KG1 (cell line): Measurements from ENCODE around the gene AUTS2.

ENCODE experiments used
- DNase-seq: peaks from one replicate; lab custom pipeline; 2025; lab: John Stamatoyannopoulos, UW

The AUTS2 gene

DNA sequence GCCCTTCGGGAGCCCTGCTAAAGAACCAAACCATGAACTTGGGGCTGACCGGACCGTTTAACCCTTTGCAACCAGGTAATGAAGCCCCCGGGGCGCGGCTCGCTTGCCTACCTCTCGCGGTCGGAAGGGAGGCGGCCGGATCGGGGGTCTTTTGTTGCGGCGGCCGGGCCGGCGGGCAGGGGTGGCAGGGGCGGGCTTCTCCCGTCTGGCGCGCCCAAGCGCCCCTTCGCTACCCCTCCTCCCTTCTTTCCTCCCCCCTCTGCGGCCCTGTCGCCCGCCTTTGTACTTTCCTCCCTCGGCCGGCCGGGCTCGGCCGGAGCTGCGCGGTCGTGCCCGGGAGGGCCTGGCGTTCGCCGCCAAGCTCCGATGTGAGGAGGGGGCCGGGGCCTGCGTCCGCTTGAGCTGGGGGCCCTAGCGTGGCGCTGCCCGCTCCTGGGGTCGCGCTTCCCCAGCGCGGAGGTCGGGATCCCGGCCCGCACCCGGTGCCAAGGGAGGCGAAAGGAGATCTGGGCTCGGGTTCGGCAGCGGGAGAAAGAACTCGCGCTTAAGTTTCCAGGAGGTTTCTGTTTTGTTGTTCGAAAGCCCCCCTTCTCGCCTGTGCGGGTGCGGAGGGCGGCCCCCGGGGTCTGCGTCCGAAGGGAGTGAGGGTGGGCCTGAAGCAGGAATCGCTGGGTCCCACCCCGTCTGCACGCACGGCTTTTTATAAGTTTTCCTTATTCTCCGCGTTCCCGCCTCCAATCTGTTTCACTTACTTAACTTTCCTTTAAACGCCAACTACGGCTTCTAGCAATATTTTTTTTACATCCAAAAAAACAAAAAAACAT is 1096.9 kb downstream of the AUTS2 start:
- no peak for DNase-seq

DNA sequence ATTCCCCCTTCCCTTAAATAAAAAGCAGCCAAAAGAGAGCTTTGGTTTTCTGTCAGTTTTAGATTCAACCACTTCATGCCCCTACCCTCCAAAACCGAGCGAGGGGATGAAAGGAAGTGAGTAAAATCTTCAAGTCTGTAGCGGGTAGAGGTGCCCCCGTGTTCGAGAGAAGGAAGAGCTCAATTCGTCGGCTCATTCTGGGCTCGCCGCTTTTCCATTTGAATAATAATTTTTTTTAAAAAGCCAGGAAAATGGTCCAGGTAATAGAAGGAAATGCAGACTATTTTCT is 1097.5 kb downstream of the AUTS2 start:
- no peak for DNase-seq

DNA sequence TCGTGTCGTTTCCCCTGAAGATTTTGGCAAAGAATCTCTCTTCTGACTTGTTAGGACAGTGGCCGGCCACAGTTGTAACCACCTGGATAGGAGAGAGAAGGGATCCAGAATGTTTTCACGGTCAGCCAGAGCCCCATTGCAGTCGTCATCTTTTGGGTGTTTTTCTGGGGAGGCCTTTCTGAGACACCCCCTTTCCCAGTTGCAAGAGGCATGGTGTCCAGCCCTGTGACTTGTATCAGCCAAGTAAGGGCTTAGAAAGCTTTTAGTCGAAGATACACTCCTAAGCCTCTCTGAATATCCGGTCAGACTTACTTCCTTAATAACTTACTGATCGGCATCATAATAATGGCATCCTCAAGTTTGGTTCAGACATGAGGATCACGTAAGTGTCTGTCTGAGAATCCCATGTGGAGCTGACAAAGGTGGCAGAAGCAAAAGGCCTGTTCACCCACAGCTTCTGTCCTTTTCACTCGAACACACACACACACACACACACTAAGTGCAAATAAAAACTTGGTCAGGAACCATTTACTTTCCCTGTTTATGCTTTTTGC is 1098.0 kb downstream of the AUTS2 start:
- DNase-seq, result no peak

DNA sequence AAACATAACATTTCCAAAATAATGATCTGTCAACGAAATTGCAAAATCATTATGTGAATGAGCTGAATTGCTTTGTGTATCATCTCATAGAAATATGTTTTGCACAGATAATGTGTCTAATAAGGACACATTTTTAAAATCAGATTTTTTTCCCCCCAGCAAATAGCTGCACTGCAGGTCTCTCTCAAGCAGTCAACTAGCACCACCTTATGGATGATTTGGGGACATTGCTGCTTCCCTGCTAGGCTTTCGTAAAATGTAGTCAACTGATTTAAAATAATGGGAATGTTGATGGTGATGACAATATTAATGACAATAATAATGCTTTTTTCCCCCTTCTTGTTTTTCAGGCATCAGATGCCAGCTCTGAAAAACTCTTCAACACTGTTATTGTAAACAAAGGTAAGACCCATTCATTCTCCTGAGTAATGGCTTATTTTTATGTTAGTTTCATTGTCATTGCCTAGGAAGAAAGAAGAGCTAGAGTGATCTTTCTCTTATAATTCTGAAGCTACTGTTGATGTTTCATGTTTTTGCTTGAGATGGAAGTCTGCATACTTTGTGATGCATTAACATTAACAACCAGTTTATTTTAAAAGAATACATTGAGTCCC is 1100.1 kb downstream of the AUTS2 start:
- DNase-seq, result no peak

DNA sequence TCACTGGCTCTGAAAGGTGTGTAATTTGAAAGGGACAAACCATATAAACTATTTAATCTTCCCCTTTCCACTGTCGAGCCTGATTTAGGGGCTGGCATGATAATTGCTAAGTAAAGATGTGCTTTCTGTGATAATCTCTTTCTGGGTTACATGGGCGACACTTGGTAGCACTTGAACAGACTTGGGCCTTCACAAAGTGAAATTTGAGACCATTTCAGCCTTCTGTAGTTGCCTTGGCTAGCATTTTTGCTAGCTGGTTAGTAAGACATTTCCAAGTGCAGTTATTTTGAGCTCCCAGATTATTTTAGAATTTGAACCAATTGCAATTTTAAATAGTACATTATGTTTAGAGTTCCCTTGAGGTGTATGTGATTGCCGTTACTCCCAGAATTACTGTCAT is 1101.0 kb downstream of the AUTS2 start:
- DNase-seq, result no peak

DNA sequence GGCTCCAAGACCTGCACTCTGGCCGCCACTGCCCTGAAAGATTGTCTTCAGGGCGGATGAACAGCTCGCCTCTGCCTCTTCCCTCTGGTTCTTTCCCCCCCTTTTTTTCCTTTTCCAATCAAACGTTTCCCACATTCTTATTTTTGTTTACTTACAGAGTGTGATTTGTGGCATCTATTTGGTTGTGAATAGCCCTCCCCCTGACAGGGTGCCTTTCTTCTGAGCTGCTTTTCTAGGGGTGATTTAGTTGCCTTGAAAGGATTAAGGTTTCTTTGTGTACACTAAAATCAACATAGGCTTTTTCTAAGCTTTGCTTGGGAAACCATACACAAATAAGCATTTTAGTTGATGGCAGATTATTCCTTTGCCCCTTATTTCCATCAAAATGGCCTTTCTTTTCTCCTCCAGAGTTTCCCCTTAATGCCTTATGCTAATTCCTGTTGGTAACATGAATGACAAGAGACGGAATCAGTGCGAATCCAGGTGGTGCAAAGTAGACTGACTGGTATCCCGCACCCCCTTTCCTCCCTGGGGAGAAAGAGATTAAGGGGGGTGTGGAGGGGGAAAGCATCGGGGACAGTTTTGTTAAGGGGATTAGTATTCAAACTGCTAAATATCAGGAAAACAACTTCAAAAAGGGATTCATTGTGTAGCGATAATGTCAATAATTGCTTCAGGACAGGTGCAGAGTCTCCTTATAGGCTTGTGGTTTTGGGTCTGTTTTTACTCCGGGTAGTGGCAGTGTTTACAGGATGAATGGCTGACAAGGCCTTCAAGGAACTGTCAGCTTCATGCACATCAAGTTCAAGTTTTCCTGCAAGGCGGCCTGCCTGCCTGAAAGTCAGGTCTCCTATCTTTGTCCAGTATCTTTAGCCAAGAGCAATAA is 1102.0 kb downstream of the AUTS2 start:
- no peak for DNase-seq

DNA sequence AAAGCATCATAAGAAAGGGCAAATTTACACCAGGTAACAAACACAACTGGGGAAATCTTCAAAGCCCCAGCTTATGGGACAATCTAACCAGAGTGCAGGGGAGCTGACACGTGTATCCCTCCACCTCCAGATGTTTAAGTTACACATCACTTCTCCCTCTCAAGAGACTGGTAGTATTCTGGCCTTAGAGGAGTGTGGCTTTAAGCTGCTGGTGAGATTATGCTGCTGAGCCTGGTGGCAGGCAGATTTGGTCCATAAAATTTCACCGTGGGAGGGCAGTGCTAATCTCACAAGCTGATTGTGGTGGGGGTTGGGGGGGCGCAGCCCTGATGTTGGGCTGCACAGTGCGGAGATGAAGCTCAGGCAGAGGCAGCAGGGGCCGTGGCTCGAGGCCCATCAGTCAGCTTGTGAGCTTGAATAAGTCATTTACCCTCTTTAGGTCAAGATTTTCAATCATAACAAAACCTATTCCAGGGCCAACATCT is 1102.7 kb downstream of the AUTS2 start:
- DNase-seq, result no peak

DNA sequence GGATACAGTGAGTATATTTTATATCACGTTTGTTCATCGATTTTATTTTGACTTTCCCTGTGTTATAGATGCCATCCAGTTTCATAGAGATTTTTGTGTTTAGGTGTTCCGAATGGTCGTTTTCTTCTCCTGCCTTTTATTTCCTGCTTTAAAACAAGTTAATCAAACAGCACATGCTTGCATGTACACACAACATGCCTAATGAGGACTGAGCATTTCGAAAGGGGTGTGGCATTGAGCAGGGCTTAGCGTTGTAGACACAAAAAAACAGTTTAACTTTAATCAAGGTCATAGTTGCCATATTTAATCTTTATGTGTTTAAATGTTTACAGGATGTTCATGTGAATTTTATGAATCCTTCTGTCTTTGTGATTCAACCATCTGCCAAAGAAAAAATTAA is 1103.2 kb downstream of the AUTS2 start:
- DNase-seq, result no peak

DNA sequence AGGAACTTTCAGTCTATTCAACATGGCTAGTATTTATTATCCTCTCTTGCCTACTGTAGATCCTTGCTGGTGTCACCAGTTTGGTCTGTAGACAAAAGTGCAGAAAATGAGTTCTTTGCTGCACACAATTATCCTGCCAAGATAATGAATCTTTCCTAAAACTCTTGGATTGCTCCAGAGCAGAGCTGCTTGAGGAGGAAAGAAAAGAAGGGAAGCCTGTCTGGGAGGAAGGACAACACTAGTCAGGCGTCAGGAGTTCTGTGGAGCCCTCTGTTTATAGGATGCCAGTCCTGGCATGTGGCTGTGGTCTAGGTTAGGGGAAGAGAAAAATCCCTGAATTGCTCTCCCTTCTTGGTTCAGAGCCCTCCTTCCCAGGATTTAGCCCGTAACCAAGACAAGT is 1103.7 kb downstream of the AUTS2 start:
- DNase-seq, result no peak

DNA sequence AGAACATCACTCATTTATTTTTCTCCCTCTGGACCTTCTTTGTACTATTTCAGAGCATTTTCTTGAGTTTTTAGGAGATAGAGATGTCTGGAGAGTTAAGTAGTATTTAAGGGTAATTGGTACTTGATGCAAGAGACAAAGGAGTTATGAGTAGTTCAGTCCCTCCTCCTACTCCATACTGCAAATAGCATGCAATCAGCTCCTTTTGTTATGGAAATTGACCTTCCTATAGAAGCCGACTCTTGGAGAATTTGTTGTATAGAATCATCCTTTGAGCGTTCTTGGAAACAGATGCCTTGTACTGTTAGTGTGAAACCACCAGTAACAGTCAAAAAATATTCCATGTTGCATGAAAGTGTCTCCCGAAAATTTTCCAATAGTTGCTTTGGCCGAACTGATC is 1105.5 kb downstream of the AUTS2 start:
- DNase-seq, result no peak

DNA sequence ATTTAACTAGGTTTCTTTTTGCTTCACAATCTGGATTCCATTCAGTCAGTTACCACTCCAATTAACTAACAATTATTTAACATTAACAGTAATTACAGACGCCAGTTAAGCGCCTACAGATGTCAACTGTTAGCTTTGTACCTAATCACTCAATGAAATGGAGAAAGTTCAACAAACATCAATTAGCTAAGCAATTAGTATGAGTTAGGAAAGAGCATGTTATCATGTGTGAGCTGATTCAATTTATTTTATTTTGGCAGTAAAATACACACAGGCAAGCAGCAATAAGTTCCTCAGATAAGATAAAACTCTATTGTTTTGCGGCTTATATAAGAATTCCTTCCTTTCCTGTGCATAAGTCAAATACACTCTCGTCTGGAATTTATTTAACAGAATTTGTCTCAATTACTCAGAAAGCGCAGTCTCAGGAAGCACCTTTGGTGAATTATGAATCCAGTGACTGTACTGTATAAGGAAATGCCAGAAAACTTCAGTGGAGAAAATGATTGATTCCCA is 1106.6 kb downstream of the AUTS2 start:
- no peak for DNase-seq

DNA sequence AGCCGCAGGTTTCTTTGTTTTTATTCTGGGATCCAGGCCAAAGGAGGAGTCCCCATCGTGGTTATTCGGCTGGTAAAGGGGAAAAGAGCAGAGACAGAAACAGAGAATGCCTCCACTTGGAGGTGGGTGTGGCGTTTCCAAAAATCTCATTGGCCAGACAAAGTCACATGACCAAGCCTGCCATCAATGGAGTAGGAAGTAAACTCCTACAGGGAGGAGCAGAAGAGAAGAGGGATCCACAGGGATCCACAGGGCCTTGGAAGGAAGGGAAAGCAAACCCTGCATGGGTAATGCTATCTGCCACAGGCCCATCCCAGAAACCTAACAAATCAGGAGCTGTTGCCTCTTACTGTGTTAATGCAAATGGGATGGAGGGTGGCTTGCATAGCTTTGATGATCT is 1107.9 kb downstream of the AUTS2 start:
- no peak for DNase-seq

DNA sequence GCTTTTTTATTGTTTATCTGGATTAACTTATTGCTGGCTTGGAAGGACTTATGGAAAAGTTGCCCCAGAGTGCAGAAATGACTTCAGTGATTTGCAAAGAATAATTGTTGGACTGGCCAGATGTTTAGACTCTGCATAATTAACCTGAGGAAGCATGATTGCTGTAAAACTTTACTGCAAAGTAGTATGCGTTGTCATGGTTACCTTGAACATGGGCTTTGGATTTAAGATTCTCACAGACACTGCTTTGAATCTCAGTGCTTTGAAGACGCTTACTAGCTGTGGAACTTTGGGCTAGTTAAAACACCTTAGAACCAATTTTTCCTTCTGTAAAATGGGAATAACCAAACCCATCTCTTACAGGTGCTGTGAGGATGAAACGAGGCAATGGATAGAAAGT is 1108.4 kb downstream of the AUTS2 start:
- no peak for DNase-seq

DNA sequence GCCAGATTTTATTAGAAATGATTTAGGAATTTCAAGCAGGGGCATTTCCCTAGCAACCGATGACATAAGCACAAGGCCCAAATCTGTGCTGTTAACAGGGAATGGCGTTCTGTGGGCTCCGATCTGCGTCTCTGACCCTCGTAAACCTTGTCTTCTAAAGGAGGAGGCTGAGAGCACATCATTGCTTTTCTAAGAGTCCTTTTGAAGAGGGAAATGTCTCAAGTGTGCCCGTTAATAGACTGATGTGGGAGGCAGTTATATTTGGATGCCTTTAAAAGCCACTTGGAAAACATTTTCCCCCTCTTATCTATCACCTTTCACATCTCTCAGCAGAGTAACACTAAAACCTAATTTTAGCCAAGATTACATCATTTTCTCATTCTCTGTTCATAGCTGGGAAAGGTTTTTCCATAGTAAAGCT is 1109.6 kb downstream of the AUTS2 start:
- DNase-seq, result no peak

DNA sequence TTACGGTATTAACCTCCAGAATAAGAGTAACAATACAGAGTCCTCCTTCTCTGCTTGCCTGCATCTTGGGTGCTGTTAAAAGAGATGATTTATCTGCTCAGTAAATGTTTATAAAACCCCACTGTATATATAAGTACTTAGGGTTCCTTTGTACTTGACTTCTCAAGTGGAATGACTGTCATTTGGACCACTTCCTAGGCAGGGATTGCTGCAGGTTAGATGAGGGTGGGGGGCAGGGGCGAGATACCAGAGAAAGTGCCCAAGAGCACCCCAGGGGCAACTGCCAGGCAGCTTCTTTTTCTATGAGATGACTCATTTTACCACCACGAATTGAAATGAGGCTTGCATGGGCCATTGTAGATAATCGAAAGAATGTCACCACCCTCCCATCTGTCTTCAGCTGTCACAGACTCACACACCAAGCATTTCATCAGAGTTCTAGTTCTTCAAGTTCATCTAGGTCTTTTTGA is 1111.8 kb downstream of the AUTS2 start:
- no peak for DNase-seq

DNA sequence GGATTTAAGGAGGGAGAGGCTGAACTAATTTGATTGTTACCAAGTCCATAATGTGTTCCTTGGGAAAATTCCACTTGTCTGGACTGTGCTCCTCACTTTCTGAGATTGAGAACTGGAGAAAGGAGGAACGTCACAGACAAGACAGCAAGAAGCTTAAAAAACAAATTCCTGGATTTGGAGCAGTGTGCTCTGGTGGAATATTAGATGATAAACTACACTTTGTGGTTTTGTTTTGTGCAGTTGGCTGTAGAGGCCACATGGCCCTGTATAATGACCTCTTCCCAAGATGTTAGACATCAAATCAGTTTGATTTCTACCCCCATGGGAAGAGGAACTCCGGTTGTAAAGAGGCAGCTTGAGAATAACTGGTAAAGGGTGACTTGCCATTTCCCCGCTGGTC is 1112.4 kb downstream of the AUTS2 start:
- no peak for DNase-seq

DNA sequence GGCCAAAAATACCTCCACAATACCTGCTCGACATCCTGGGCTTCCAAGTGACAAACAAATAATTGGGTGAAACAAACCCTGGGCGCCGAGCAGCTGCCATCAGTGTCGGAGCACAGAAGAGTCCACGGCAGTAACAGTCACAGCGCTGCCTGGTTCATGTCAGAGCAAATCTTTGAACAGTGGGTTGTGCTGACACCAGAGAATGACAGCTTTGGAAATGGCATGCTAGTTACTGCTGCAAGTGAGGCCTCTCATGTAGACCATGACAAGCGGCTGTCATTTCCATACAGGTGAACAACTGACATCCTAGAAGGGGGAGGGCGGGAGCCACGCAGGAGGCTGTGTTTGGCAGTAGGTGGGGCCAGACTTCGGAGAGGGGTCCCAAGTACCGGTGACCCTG is 1113.2 kb downstream of the AUTS2 start:
- no peak for DNase-seq

DNA sequence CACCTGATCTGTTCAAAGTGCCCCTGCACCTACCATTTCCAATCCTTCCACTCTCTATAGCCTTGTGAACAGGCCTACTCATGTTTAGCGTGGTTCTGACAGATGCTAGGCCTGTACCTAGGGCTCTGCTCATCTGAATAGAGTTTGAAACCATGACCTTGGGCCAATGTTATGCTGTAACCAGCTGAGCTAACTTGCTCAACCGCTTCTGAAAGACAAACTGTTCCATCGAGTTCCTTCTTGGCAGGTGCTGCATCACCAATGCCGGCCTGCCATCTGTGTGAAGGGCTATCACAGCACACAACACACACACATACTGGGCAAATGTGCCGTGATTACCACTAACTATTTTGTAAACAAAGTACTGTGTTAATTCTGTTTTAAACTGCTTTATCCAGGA is 1114.7 kb downstream of the AUTS2 start:
- no peak for DNase-seq

DNA sequence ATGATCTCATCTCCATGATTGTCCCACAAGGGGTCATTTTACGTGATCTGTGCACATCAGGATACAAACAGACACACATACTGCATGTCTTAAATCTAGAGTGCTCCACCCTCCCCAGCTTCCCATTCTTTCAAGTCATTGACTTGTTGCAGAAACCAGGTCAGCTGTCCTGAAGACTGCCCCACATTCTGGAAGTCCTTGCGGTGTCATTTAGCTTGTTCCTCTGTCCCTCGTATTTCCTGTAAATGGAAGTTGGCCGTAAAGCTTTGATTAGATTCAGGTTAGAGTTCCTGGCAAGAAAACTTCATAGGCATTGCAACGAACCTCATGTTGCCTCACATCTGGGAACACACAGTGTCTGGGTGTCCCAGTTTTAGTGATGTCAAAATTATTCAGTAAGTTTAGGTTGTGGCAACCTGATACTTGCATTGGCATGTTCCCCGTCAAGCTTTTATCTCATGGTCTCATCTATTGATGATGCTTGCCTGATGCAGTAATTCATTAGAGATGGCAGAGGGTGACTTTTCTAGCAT is 1116.3 kb downstream of the AUTS2 start:
- no peak for DNase-seq

DNA sequence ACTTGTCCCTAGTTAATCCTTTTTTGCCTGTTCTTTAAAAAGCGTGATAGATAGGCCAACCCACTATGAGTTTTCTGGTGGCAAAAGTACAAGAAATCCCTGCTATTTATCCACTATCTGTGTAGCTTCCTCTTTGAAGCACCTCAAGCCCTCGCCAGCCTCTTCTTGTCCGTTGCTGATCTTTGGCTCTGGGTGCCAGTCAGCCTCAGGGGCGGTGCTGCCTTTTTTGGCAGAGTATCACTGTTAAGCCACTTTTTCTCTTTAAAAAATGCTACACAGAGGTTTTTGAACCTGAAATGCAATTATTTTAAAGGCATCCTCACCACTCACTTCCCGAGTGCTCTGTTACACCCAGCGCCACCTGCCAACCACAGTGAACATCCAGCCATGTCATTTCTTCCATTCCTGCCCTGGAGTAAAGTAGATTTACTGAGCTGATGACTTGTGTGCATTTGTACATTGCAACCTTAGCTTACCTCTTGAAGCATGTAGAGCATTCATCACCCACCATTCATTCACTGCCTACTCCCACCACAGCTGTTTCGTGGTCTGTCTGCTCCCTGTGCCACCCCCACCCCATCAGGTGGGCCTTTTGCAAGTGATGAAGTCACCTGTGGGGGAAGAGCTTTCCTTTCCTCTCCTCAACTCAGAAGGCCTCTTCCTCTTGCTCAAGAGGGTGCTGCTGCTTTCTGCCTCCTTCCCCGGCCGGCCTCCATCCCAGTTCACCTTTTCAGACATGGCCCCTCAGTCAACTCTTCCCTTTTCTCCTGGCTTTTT is 1119.5 kb downstream of the AUTS2 start:
- no peak for DNase-seq

DNA sequence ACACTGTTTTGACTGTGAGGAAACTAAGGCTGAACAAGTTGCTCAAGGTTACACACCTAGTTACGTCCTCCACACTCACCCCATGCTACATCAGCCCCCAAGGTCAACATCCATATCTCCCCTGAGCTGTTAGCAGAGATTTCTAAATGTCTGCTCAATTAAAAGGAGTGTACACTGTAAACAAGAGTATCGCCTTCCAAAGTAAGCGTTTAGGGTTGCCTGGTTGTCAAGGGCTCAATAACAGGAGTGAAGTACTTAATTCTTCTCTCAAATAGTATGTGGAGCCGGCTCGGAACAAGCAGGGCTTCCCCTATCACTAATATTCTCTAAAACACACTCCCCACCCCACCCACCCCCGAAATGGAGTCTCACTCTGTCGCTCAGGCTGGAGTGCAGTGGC is 1120.8 kb downstream of the AUTS2 start:
- no peak for DNase-seq
